ENCODE data around the gene UTF1. TPM values are rescaled to one million over a fixed set of nuclear protein-coding genes. Genes with fewer than 3 reads are reported as not detected.
A peak's percentile ranks its signal among the peaks of the same experiment; 100 is the strongest.

Gene UTF1
- total RNA-seq, 4 donors from 2014 or later = not detected

DNA sequence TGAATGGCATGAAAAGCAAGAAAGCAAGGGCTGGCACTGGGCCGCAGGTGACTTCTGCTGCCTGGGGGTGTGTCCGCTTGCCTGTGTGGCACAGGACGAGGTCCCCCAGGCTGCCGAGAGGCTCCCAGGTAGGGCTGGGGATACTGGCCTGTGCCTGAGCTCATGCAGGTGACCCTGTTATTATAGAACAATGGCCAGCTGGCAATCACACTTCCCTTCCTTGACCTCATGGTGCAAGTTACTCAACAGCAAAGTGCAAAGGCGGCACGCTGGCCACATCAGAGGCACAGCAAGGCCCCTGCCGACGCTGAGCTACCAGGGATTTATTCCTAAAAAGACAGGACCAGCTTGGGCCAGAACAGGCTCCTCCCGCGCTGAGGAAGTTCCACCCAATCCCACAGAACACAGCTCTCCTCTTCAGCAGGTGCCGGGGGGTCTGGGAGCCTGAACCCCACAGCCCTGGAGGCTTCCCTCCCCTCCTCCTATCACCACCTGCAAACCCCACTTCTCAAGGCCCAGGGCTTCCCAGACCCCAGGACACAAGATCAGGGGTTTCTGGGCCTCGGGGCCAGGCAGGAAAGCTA lies 48.1 kb downstream of the UTF1 start:
- H3K4me3 ChIP-seq (replicated peaks in 1 of 3) = no peak overlapping the region
- intact Hi-C loops (cut with DNase I) = no loop called here
- 85 to 95% methylated on average over 7 to 9 of the region's 12 CpGs for WGBS, 2 donors
- no peaks in the 10 kb centered on the region for H3K9me3 ChIP-seq
- DNase-seq = no peak
- no peak for TF ChIP-seq POLR2A (IDR thresholded peaks at IDR 0.05)
- no peak for TF ChIP-seq CTCF (IDR thresholded peaks at IDR 0.05)
- no peaks in the 10 kb centered on the region for H3K27me3 ChIP-seq
- H3K4me1 ChIP-seq = peaks cover 6 to 12% of the 10 kb centered on the region in 2 donors
- peaks cover 27 to 30% of the 10 kb centered on the region in 2 donors for H3K36me3 ChIP-seq
- H3K27ac ChIP-seq = no peak overlapping the region

GRCh38 chr10:133278577-133279265 lies 48.7 kb downstream of the UTF1 start:
- Histone ChIP-seq H3K4me3 (replicated peaks in 1 of 3) (no peak overlapping the region), H3K27ac (no peak overlapping the region), H3K27me3 (no peaks in the 10 kb centered on the region), H3K36me3 (peaks cover 32 to 36% of the 10 kb centered on the region in 2 donors), H3K9me3 (no peaks in the 10 kb centered on the region), H3K4me1 (peaks cover 6 to 12% of the 10 kb centered on the region in 2 donors)
- TF ChIP-seq POLR2A (IDR thresholded peaks at IDR 0.05) = no peak
- no peak for TF ChIP-seq CTCF (IDR thresholded peaks at IDR 0.05)
- 85 to 89% methylated on average over 8 to 19 of the region's 19 CpGs for WGBS, 2 donors
- DNase-seq = peak in 1 of 2 donors; percentile 38
- intact Hi-C loops (cut with DNase I) = no loop called here

DNA sequence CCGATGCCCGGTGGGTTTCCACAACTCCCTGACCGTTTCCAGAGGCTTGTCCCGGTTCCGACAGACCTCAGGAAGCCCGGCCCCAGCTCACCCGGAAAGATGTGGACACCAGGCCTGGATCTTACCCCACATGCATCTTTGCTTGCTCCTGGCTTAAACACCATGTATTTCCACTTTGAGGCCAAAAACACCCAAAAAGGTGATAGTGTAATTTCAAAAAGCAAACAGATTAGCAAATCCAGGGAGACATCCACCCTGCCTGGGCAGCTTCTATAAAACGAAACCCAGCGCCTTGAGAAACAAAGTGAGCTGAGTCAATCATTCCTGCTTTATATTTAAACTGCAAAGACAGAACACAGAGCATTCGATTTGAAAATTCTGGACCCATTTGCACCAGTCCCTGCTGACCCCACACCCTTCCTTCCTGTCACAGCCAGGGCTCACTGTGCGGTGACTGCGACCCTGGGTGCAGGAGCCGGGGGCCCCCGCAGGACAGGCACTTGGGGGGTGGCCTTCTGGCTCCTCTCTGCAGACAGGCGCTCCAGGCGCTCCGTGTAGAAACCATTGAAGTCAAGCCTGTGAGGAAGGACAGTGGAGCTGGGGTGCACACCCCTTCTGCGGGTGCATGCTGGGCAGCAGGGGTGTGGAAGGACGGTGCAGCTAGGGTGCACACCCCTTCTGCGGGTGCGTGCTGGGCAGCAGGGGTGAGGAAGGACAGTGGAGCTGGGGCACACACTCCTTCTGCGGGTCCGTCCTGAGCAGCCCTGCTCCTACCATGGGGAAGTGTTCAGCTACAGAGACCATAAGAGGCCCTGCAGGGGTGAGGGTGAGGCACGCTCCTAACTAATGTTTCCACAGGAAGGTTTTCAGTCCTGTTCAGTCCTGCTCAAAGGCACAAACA lies 49.6 kb downstream of the UTF1 start:
- peaks cover 41 to 45% of the 10 kb centered on the region in 2 donors for H3K36me3 ChIP-seq
- no peak overlapping the region for H3K27ac ChIP-seq
- H3K4me1 ChIP-seq = peaks cover 6 to 12% of the 10 kb centered on the region in 2 donors
- no peaks in the 10 kb centered on the region for H3K27me3 ChIP-seq
- no peak for DNase-seq
- H3K9me3 ChIP-seq = no peaks in the 10 kb centered on the region
- no peak for TF ChIP-seq POLR2A (IDR thresholded peaks at IDR 0.05)
- TF ChIP-seq CTCF (IDR thresholded peaks at IDR 0.05) = no peak
- 90 to 92% methylated on average over 23 of the region's 24 CpGs for WGBS, 2 donors
- intact Hi-C loops (cut with DNase I) = no loop called here
- H3K4me3 ChIP-seq (replicated peaks in 1 of 3) = no peak overlapping the region

DNA sequence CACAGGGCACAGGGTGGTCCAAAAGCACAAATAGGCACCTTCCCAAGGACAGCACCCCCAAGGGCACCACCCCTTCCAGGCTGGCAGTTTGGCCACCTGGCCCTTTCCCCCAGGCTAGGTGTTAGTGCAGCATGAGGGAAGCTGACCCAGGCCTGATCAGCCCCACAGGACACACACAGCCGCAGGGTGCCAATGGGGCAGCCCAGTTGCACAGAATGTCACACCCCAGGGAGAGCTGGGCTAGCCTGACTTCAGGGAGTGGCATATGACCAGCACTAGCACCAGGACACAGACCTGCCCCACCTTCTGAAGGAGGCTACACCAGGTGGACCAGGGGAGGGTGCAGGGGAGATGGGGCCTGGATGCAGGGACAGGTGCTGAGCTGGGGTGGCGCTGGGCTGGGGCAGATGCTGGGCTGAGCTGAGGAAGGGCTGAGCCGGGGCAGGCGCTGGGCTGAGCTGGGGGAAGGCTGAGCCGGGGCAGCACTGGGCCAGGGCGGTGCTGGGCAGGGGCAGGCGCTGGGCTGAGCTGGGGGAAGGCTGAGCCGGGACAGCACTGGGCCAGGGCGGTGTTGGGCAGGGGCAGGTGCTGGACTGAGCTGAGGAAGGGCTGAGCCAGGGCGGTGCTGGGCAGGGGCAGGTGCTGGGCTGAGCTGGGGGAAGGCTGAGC lies 50.5 kb downstream of the UTF1 start:
- intact Hi-C loops (cut with DNase I) = no loop called here
- H3K27ac ChIP-seq = no peak overlapping the region
- peaks cover 50 to 55% of the 10 kb centered on the region in 2 donors for H3K36me3 ChIP-seq
- no peak for TF ChIP-seq POLR2A (IDR thresholded peaks at IDR 0.05)
- no peak for TF ChIP-seq CTCF (IDR thresholded peaks at IDR 0.05)
- peaks cover 6 to 12% of the 10 kb centered on the region in 2 donors for H3K4me1 ChIP-seq
- 89 to 92% methylated on average over 9 to 10 of the region's 10 CpGs for WGBS, 2 donors
- DNase-seq = no peak
- H3K4me3 ChIP-seq (replicated peaks in 1 of 3) = no peak overlapping the region
- no peaks in the 10 kb centered on the region for H3K27me3 ChIP-seq
- no peaks in the 10 kb centered on the region for H3K9me3 ChIP-seq
